ENCODE measurements around the gene MACF1.

- no peak for TF ChIP-seq POLR2AphosphoS5 (IDR thresholded peaks at IDR 0.05; ENCODE audit: low read depth, low read length)
- no peak for TF ChIP-seq MED8 (CRISPR knock-in tag; IDR thresholded peaks at IDR 0.05; ENCODE audit: insufficient replicate concordance)
- no peak for TF ChIP-seq ZNF33B (CRISPR knock-in tag; IDR thresholded peaks at IDR 0.05)
- no peak for TF ChIP-seq PHF8 (CRISPR knock-in tag; IDR thresholded peaks at IDR 0.05)
- TF ChIP-seq STAT5B (CRISPR knock-in tag; IDR thresholded peaks at IDR 0.05), result no peak
- TF ChIP-seq ZMAT5 (CRISPR knock-in tag; IDR thresholded peaks at IDR 0.05; ENCODE audit: borderline replicate concordance, low read depth), result no peak
- no peak for TF ChIP-seq CTCF (CRISPR knock-in tag; IDR thresholded peaks at IDR 0.05)
- TF ChIP-seq ZNF770 (CRISPR knock-in tag; IDR thresholded peaks at IDR 0.05), result no peak
- TF ChIP-seq CBX2 (IDR thresholded peaks at IDR 0.05; ENCODE audit: low read depth, low read length), result no peak
- no peak for TF ChIP-seq CBX2 (CRISPR knock-in tag; IDR thresholded peaks at IDR 0.05; ENCODE audit: low read depth)
- TF ChIP-seq SUZ12 (IDR thresholded peaks at IDR 0.05; ENCODE audit: low read depth, low read length), result no peak
- TF ChIP-seq NR1H2 (CRISPR knock-in tag; IDR thresholded peaks at IDR 0.05; ENCODE audit: borderline replicate concordance, low read depth), result no peak
- TF ChIP-seq NFYB (CRISPR knock-in tag; IDR thresholded peaks at IDR 0.05), result no peak
- TF ChIP-seq TBL1XR1 (IDR thresholded peaks at IDR 0.05; ENCODE audit: borderline replicate concordance, low read length, partially characterized antibody), result no peak
- TF ChIP-seq ZNF644 (CRISPR knock-in tag; IDR thresholded peaks at IDR 0.05; ENCODE audit: low read depth), result no peak
Observed at GRCh38 chr1:39332828-39333227, 128.3 kb downstream of the MACF1 start.

Measured in HepG2 (cell line).